CD14-positive monocyte (primary cell): ENCODE measurements around the gene TMC6. TPM values are rescaled to one million over a fixed set of nuclear protein-coding genes. Genes with fewer than 3 reads are reported as not detected.
"Not testable (repeated sequence)": the region's sequence is repeated elsewhere in the genome, so short reads cannot be mapped to it uniquely, and the experiment has no call there.

Experiments
- DNase-seq, 3 donors: peaks; one replicate each; pipeline ENCODE4 v3.0.0-alpha.2; 2011 to 2022
- H2AFZ ChIP-seq: 2 replicates; pipeline ENCODE4 v1.6.0; 2012; ENCODE audit warnings: mild to moderate bottlenecking, low read depth, low read length, inconsistent platforms; ENCODE audit not compliant: insufficient read depth, poor library complexity, severe bottlenecking
- H3K27ac ChIP-seq, 2 donors: 1 replicate in 1 of 2; 2 replicates in 1 of 2; pipeline ENCODE4 v1.5.1; 2012 to 2013; ENCODE audit warnings: low read length in 2 of 2, control low read depth in 1 of 2, inconsistent platforms in 1 of 2, low read depth in 1 of 2, mild to moderate bottlenecking in 1 of 2
- H3K27me3 ChIP-seq, 2 donors: one replicate each; pipeline versions ENCODE4 v1.6.0 to v1.6.1; 2011 to 2013; ENCODE audit warnings: low read length in 2 of 2; ENCODE audit not compliant: control insufficient read depth in 2 of 2, insufficient read depth in 2 of 2
- H3K36me3 ChIP-seq, 2 donors: replicated peaks in 1 of 2; 1 replicate in 1 of 2; 2 replicates in 1 of 2; pipeline versions ENCODE4 v1.5.1 to v1.6.1; 2012 to 2013; ENCODE audit warnings: low read length in 2 of 2, control low read depth in 1 of 2, inconsistent platforms in 1 of 2, mild to moderate bottlenecking in 1 of 2; ENCODE audit not compliant: insufficient read depth in 2 of 2, control insufficient read depth in 1 of 2
- H3K4me1 ChIP-seq, 2 donors: 1 replicate in 1 of 2; 2 replicates in 1 of 2; pipeline versions ENCODE4 v1.5.1 to v1.6.1; 2012 to 2013; ENCODE audit warnings: low read length in 2 of 2, control low read depth in 1 of 2, inconsistent platforms in 1 of 2, mild to moderate bottlenecking in 1 of 2, moderate library complexity in 1 of 2; ENCODE audit not compliant: insufficient read depth in 2 of 2, control insufficient read depth in 1 of 2
- H3K4me2 ChIP-seq: replicated peaks from 2 replicates; pipeline ENCODE3; 2012; ENCODE audit warnings: low read length, moderate library complexity, mild to moderate bottlenecking; ENCODE audit not compliant: poor library complexity, severe bottlenecking; ENCODE audit errors: extremely low read depth
- H3K4me3 ChIP-seq, 3 experiments: fragments of 200-600 bp in 1 of 3; sonication (generic) in 1 of 3; replicated peaks in 1 of 3; 1 replicate in 2 of 3; 2 replicates in 1 of 3; pipeline ENCODE4 v1.5.1; 2011 to 2013; ENCODE audit warnings: low read length in 3 of 3, mild to moderate bottlenecking in 3 of 3, control low read depth in 2 of 3, low read depth in 2 of 3, inconsistent platforms in 1 of 3, moderate library complexity in 1 of 3
- H3K79me2 ChIP-seq: 2 replicates; pipeline ENCODE4 v1.6.0; 2012; ENCODE audit warnings: mild to moderate bottlenecking, control low read depth, inconsistent platforms, low read length, moderate library complexity; ENCODE audit not compliant: insufficient read depth
- H3K9ac ChIP-seq: 2 replicates; pipeline ENCODE4 v1.6.0; 2017; ENCODE audit warnings: low read length, mild to moderate bottlenecking; ENCODE audit not compliant: insufficient read depth, poor library complexity, severe bottlenecking
- H3K9me3 ChIP-seq, 2 donors: replicated peaks in 1 of 2; 1 replicate in 1 of 2; 2 replicates in 1 of 2; pipeline versions ENCODE4 v1.5.1 to v1.6.1; 2012 to 2013; ENCODE audit warnings: low read length in 2 of 2, control low read depth in 1 of 2; ENCODE audit not compliant: control insufficient read depth in 1 of 2, insufficient read depth in 1 of 2
- H4K20me1 ChIP-seq: 2 replicates; pipeline ENCODE4 v1.6.0; 2012; ENCODE audit warnings: mild to moderate bottlenecking, low read length, control low read depth, moderate library complexity; ENCODE audit not compliant: insufficient read depth
- H3K27ac Mint-ChIP-seq, 7 donors: one replicate each; pipeline ENCODE4 v1.8.0; 2020; ENCODE audit warnings: mild to moderate bottlenecking in 7 of 7, mixed read lengths in 7 of 7, moderate library complexity in 6 of 7, inconsistent platforms in 2 of 7
- H3K27me3 Mint-ChIP-seq, 3 donors: one replicate each; pipeline ENCODE4 v1.8.0; 2021 to 2022; ENCODE audit warnings: low read depth in 3 of 3, mild to moderate bottlenecking in 3 of 3, mixed read lengths in 3 of 3, moderate library complexity in 3 of 3, inconsistent platforms in 1 of 3
- H3K36me3 Mint-ChIP-seq, 2 donors: one replicate each; pipeline ENCODE4 v1.8.0; 2020; ENCODE audit warnings: mixed read lengths in 2 of 2, inconsistent platforms in 1 of 2, mild to moderate bottlenecking in 1 of 2
- H3K4me1 Mint-ChIP-seq: one replicate; pipeline ENCODE4 v1.8.0; 2020; ENCODE audit warnings: mild to moderate bottlenecking, mixed read lengths
- H3K4me3 Mint-ChIP-seq, 2 donors: one replicate each; pipeline ENCODE4 v1.8.0; 2020; ENCODE audit warnings: mild to moderate bottlenecking in 2 of 2, mixed read lengths in 2 of 2, moderate library complexity in 1 of 2
- H3K9me3 Mint-ChIP-seq, 7 donors: one replicate each; pipeline ENCODE4 v1.8.0; 2020 to 2022; ENCODE audit warnings: mixed read lengths in 7 of 7, mild to moderate bottlenecking in 6 of 7, moderate library complexity in 6 of 7, inconsistent platforms in 2 of 7
- WGBS: methylation state at CpG from one replicate; pipeline ENCODE4 v1.1.5; 2013; ENCODE audit warnings: missing lambda C conversion rate; ENCODE audit not compliant: insufficient coverage; 5-methylcytosine and 5-hydroxymethylcytosine counted together
- intact Hi-C, 2 donors: fragments of 100-400 bp; cut with micrococcal nuclease; formaldehyde crosslinking; loops; one replicate each; pipeline versions ENCODE4 v1.15.0 to v1.15.1; 2023
- polyA plus RNA-seq, 3 donors: library from polyadenylated mRNA; depleted of rRNA in 1 of 3; unstranded in 2 of 3; stranded (reverse) in 1 of 3; fragments of 300-500 nt in 2 of 3; fragments of >200 nt in 1 of 3; fragmentation: Illumina TruSeq in 2 of 3; gene quantifications; 1 replicate in 2 of 3; 2 replicates in 1 of 3; pipeline ENCODE4 v1.2.3, GENCODE V29; 2012 to 2021
- TF ChIP-seq, protein P1 (sequence below): fragments of 200-600 bp; IDR thresholded peaks from one replicate; pipeline ENCODE4 v1.8.0; 2022; ENCODE audit warnings: antibody characterized with exemption, mild to moderate bottlenecking

Gene TMC6
- polyA plus RNA-seq, 3 donors, result 60.1 to 107 (median 79.2) TPM

DNA sequence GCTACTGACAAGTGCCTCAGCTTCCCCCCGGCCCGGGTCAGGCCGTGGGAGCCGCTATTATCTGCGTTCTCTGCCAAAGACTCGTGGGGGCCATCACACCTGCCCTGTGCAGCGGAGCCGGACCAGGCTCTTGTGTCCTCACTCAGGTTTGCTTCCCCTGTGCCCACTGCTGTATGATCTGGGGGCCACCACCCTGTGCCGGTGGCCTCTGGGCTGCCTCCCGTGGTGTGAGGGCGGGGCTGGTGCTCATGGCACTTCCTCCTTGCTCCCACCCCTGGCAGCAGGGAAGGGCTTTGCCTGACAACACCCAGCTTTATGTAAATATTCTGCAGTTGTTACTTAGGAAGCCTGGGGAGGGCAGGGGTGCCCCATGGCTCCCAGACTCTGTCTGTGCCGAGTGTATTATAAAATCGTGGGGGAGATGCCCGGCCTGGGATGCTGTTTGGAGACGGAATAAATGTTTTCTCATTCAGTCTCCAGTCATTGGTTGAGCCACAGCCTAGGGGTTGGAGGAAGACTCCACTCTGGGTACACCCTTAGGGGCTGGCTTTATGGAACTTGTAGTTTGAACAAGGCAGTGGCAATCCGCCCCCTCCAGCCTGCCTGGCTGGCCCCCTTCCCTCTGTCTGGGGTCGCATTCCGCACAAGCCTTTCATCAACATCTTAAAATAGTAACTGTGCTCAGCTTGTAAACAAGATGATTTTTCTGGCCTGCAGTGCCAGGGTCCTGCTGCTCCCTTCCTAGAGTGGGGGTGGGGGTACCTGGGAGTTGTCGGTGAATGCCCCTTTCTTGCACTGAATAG lies 43.9 kb upstream of the TMC6 start:
- no peaks in the 10 kb centered on the region for H3K27me3 Mint-ChIP-seq
- DNase-seq, result peak in 2 of 3 donors; percentile 61 to 66
- peaks cover 11 to 16% of the 10 kb centered on the region in 2 donors for H3K36me3 ChIP-seq
- peaks cover 78% of the 10 kb centered on the region for H3K4me1 Mint-ChIP-seq
- no peaks in the 10 kb centered on the region for H3K27me3 ChIP-seq
- H3K4me1 ChIP-seq, result peaks cover 85 to 86% of the 10 kb centered on the region in 2 donors
- H2AFZ ChIP-seq, result no peak overlapping the region
- peak overlapping the region; percentile 43 for H3K9ac ChIP-seq
- H3K79me2 ChIP-seq, result peaks cover 49% of the 10 kb centered on the region
- H3K4me3 Mint-ChIP-seq, result peak overlapping the region; percentile 77 to 87
- H3K9me3 ChIP-seq, result no peaks in the 10 kb centered on the region
- TF ChIP-seq, protein P1, sequence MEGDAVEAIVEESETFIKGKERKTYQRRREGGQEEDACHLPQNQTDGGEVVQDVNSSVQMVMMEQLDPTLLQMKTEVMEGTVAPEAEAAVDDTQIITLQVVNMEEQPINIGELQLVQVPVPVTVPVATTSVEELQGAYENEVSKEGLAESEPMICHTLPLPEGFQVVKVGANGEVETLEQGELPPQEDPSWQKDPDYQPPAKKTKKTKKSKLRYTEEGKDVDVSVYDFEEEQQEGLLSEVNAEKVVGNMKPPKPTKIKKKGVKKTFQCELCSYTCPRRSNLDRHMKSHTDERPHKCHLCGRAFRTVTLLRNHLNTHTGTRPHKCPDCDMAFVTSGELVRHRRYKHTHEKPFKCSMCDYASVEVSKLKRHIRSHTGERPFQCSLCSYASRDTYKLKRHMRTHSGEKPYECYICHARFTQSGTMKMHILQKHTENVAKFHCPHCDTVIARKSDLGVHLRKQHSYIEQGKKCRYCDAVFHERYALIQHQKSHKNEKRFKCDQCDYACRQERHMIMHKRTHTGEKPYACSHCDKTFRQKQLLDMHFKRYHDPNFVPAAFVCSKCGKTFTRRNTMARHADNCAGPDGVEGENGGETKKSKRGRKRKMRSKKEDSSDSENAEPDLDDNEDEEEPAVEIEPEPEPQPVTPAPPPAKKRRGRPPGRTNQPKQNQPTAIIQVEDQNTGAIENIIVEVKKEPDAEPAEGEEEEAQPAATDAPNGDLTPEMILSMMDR, result no peak
- peaks cover 34 to 48% of the 10 kb centered on the region in 2 donors for H3K36me3 Mint-ChIP-seq
- 23% methylated on average over 13 of the region's 19 CpGs for whole genome bisulfite sequencing
- H3K9me3 Mint-ChIP-seq, result peaks cover 0 to 3% (median 0%) of the 10 kb centered on the region in 7 donors
- peaks cover 29% of the 10 kb centered on the region for H4K20me1 ChIP-seq
- H3K4me3 ChIP-seq, result peak overlapping the region in 2 of 3 experiments; percentile 13 to 85
- peak overlapping the region; percentile 76 for H3K4me2 ChIP-seq
- intact Hi-C loops, result loop anchor here (5.0 kb wide), 3 partner anchors 35 to 60 kb away; partner anchors contain the start of gene TMC6 (in 1 of the 2)
- peak overlapping the region; percentile 93 to 98 (median 96) for H3K27ac Mint-ChIP-seq
- H3K27ac ChIP-seq, result peak overlapping the region; percentile 82 to 86

DNA sequence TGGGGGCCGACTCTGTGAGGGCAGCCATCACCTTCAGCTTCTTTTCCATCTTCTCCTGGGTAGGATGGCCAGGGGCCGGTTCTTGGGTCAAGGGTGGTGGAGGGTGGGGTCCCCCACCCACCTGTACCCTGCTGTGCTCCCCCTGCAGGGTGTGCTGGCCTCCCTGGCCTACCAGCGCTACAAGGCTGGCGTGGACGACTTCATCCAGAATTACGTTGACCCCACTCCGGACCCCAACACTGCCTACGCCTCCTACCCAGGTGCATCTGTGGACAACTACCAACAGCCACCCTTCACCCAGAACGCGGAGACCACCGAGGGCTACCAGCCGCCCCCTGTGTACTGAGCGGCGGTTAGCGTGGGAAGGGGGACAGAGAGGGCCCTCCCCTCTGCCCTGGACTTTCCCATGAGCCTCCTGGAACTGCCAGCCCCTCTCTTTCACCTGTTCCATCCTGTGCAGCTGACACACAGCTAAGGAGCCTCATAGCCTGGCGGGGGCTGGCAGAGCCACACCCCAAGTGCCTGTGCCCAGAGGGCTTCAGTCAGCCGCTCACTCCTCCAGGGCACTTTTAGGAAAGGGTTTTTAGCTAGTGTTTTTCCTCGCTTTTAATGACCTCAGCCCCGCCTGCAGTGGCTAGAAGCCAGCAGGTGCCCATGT lies 43.2 kb upstream of the TMC6 start:
- peak overlapping the region; percentile 93 to 98 (median 96) for H3K27ac Mint-ChIP-seq
- H3K4me1 ChIP-seq, result peaks cover 81 to 82% of the 10 kb centered on the region in 2 donors
- peak overlapping the region; percentile 76 for H3K4me2 ChIP-seq

More for the DNA sequence above, 43.2 kb upstream of the TMC6 start:
- not testable (repeated sequence) for H3K27me3 ChIP-seq, DNase-seq, H3K9me3 ChIP-seq, H2AFZ ChIP-seq, H3K9me3 Mint-ChIP-seq, H3K27me3 Mint-ChIP-seq
- Mint-ChIP-seq H3K36me3 (peaks cover 34 to 48% of the 10 kb centered on the region in 2 donors), H3K4me3 (peak overlapping the region; percentile 77 to 87), H3K4me1 (peaks cover 78% of the 10 kb centered on the region)
- intact Hi-C loops, result loop anchor here (5.0 kb wide), 3 partner anchors 34 to 59 kb away; partner anchors contain the start of gene TMC6 (in 1 of the 2)
- Histone ChIP-seq H3K4me3 (peak overlapping the region in 2 of 3 experiments; percentile 13 to 85), H3K36me3 (peaks cover 11 to 16% of the 10 kb centered on the region in 2 donors), H3K9ac (peak overlapping the region; percentile 21), H3K79me2 (peaks cover 49% of the 10 kb centered on the region), H4K20me1 (peaks cover 29% of the 10 kb centered on the region), H3K27ac (peak overlapping the region; percentile 82 to 86)
- WGBS, result 65% methylated on average over 9 of the region's 19 CpGs
